CD14-positive monocyte (primary cell): ENCODE measurements around the gene STX3. TPM values are rescaled to one million over a fixed set of nuclear protein-coding genes. Genes with fewer than 3 reads are reported as not detected.
A peak's percentile ranks its signal among the peaks of the same experiment; 100 is the strongest.

Experiments used
- DNase-seq, 3 donors: peaks; one replicate each; pipeline ENCODE4 v3.0.0-alpha.2; 2011 to 2022
- H2AFZ ChIP-seq: 2 replicates; pipeline ENCODE4 v1.6.0; 2012; ENCODE audit warnings: mild to moderate bottlenecking, low read depth, low read length, inconsistent platforms; ENCODE audit not compliant: insufficient read depth, poor library complexity, severe bottlenecking
- H3K27ac ChIP-seq, 2 donors: 1 replicate in 1 of 2; 2 replicates in 1 of 2; pipeline ENCODE4 v1.5.1; 2012 to 2013; ENCODE audit warnings: low read length in 2 of 2, control low read depth in 1 of 2, inconsistent platforms in 1 of 2, low read depth in 1 of 2, mild to moderate bottlenecking in 1 of 2
- H3K27me3 ChIP-seq, 2 donors: one replicate each; pipeline versions ENCODE4 v1.6.0 to v1.6.1; 2011 to 2013; ENCODE audit warnings: low read length in 2 of 2; ENCODE audit not compliant: control insufficient read depth in 2 of 2, insufficient read depth in 2 of 2
- H3K36me3 ChIP-seq, 2 donors: replicated peaks in 1 of 2; 1 replicate in 1 of 2; 2 replicates in 1 of 2; pipeline versions ENCODE4 v1.5.1 to v1.6.1; 2012 to 2013; ENCODE audit warnings: low read length in 2 of 2, control low read depth in 1 of 2, inconsistent platforms in 1 of 2, mild to moderate bottlenecking in 1 of 2; ENCODE audit not compliant: insufficient read depth in 2 of 2, control insufficient read depth in 1 of 2
- H3K4me1 ChIP-seq, 2 donors: 1 replicate in 1 of 2; 2 replicates in 1 of 2; pipeline versions ENCODE4 v1.5.1 to v1.6.1; 2012 to 2013; ENCODE audit warnings: low read length in 2 of 2, control low read depth in 1 of 2, inconsistent platforms in 1 of 2, mild to moderate bottlenecking in 1 of 2, moderate library complexity in 1 of 2; ENCODE audit not compliant: insufficient read depth in 2 of 2, control insufficient read depth in 1 of 2
- H3K4me2 ChIP-seq: replicated peaks from 2 replicates; pipeline ENCODE3; 2012; ENCODE audit warnings: low read length, moderate library complexity, mild to moderate bottlenecking; ENCODE audit not compliant: poor library complexity, severe bottlenecking; ENCODE audit errors: extremely low read depth
- H3K4me3 ChIP-seq, 3 experiments: fragments of 200-600 bp in 1 of 3; sonication (generic) in 1 of 3; replicated peaks in 1 of 3; 1 replicate in 2 of 3; 2 replicates in 1 of 3; pipeline ENCODE4 v1.5.1; 2011 to 2013; ENCODE audit warnings: low read length in 3 of 3, mild to moderate bottlenecking in 3 of 3, control low read depth in 2 of 3, low read depth in 2 of 3, inconsistent platforms in 1 of 3, moderate library complexity in 1 of 3
- H3K79me2 ChIP-seq: 2 replicates; pipeline ENCODE4 v1.6.0; 2012; ENCODE audit warnings: mild to moderate bottlenecking, control low read depth, inconsistent platforms, low read length, moderate library complexity; ENCODE audit not compliant: insufficient read depth
- H3K9ac ChIP-seq: 2 replicates; pipeline ENCODE4 v1.6.0; 2017; ENCODE audit warnings: low read length, mild to moderate bottlenecking; ENCODE audit not compliant: insufficient read depth, poor library complexity, severe bottlenecking
- H3K9me3 ChIP-seq, 2 donors: replicated peaks in 1 of 2; 1 replicate in 1 of 2; 2 replicates in 1 of 2; pipeline versions ENCODE4 v1.5.1 to v1.6.1; 2012 to 2013; ENCODE audit warnings: low read length in 2 of 2, control low read depth in 1 of 2; ENCODE audit not compliant: control insufficient read depth in 1 of 2, insufficient read depth in 1 of 2
- H4K20me1 ChIP-seq: 2 replicates; pipeline ENCODE4 v1.6.0; 2012; ENCODE audit warnings: mild to moderate bottlenecking, low read length, control low read depth, moderate library complexity; ENCODE audit not compliant: insufficient read depth
- H3K27ac Mint-ChIP-seq, 7 donors: one replicate each; pipeline ENCODE4 v1.8.0; 2020; ENCODE audit warnings: mild to moderate bottlenecking in 7 of 7, mixed read lengths in 7 of 7, moderate library complexity in 6 of 7, inconsistent platforms in 2 of 7
- H3K27me3 Mint-ChIP-seq, 3 donors: one replicate each; pipeline ENCODE4 v1.8.0; 2021 to 2022; ENCODE audit warnings: low read depth in 3 of 3, mild to moderate bottlenecking in 3 of 3, mixed read lengths in 3 of 3, moderate library complexity in 3 of 3, inconsistent platforms in 1 of 3
- H3K36me3 Mint-ChIP-seq, 2 donors: one replicate each; pipeline ENCODE4 v1.8.0; 2020; ENCODE audit warnings: mixed read lengths in 2 of 2, inconsistent platforms in 1 of 2, mild to moderate bottlenecking in 1 of 2
- H3K4me1 Mint-ChIP-seq: one replicate; pipeline ENCODE4 v1.8.0; 2020; ENCODE audit warnings: mild to moderate bottlenecking, mixed read lengths
- H3K4me3 Mint-ChIP-seq, 2 donors: one replicate each; pipeline ENCODE4 v1.8.0; 2020; ENCODE audit warnings: mild to moderate bottlenecking in 2 of 2, mixed read lengths in 2 of 2, moderate library complexity in 1 of 2
- H3K9me3 Mint-ChIP-seq, 7 donors: one replicate each; pipeline ENCODE4 v1.8.0; 2020 to 2022; ENCODE audit warnings: mixed read lengths in 7 of 7, mild to moderate bottlenecking in 6 of 7, moderate library complexity in 6 of 7, inconsistent platforms in 2 of 7
- WGBS: methylation state at CpG from one replicate; pipeline ENCODE4 v1.1.5; 2013; ENCODE audit warnings: missing lambda C conversion rate; ENCODE audit not compliant: insufficient coverage; 5-methylcytosine and 5-hydroxymethylcytosine counted together
- intact Hi-C, 2 donors: fragments of 100-400 bp; cut with micrococcal nuclease; formaldehyde crosslinking; loops; one replicate each; pipeline versions ENCODE4 v1.15.0 to v1.15.1; 2023
- polyA plus RNA-seq, 3 donors: library from polyadenylated mRNA; depleted of rRNA in 1 of 3; unstranded in 2 of 3; stranded (reverse) in 1 of 3; fragments of 300-500 nt in 2 of 3; fragments of >200 nt in 1 of 3; fragmentation: Illumina TruSeq in 2 of 3; gene quantifications; 1 replicate in 2 of 3; 2 replicates in 1 of 3; pipeline ENCODE4 v1.2.3, GENCODE V29; 2012 to 2021
- TF ChIP-seq, protein P1 (sequence below): fragments of 200-600 bp; IDR thresholded peaks from one replicate; pipeline ENCODE4 v1.8.0; 2022; ENCODE audit warnings: antibody characterized with exemption, mild to moderate bottlenecking

The STX3 gene
- polyA plus RNA-seq, 3 donors, result 22.4 to 50.9 (median 25.4) TPM

DNA sequence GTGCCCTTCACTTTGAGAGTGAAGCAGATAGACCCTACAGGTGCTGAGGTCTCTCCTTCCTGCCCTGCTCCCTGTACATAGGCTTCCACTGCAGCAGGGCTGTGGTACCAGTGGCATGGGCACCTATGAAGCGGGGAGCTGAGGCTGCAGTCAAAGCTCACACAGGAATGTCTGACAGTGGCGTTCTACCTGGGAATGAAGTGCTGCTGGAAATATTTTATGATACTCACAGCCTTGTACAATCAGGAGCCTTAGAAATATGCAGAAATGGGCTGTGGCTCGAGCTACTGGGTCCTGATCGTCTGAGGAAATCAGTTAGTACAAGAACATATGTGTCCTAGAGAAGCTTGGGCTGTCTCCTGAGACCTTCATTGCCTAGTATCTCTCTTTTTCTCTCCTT is 30.6 kb downstream of the STX3 start:
- H3K9me3 Mint-ChIP-seq, result peaks cover 0 to 5% (median 0%) of the 10 kb centered on the region in 7 donors
- peak overlapping the region in 1 of 7 donors; percentile 2 for H3K27ac Mint-ChIP-seq
- Histone ChIP-seq H3K9ac (no peak overlapping the region), H3K4me1 (peaks cover 8 to 11% of the 10 kb centered on the region in 2 donors), H3K4me3 (no peak overlapping the region), H3K36me3 (peaks cover 42 to 87% of the 10 kb centered on the region in 2 donors), H3K9me3 (no peaks in the 10 kb centered on the region), H3K79me2 (peaks cover 9% of the 10 kb centered on the region), H3K27me3 (no peaks in the 10 kb centered on the region), H4K20me1 (peaks cover 30% of the 10 kb centered on the region), H3K4me2 (no peak overlapping the region), H3K27ac (no peak overlapping the region), H2AFZ (no peak overlapping the region)
- intact Hi-C loops, result no loop called here
- TF ChIP-seq, protein P1, sequence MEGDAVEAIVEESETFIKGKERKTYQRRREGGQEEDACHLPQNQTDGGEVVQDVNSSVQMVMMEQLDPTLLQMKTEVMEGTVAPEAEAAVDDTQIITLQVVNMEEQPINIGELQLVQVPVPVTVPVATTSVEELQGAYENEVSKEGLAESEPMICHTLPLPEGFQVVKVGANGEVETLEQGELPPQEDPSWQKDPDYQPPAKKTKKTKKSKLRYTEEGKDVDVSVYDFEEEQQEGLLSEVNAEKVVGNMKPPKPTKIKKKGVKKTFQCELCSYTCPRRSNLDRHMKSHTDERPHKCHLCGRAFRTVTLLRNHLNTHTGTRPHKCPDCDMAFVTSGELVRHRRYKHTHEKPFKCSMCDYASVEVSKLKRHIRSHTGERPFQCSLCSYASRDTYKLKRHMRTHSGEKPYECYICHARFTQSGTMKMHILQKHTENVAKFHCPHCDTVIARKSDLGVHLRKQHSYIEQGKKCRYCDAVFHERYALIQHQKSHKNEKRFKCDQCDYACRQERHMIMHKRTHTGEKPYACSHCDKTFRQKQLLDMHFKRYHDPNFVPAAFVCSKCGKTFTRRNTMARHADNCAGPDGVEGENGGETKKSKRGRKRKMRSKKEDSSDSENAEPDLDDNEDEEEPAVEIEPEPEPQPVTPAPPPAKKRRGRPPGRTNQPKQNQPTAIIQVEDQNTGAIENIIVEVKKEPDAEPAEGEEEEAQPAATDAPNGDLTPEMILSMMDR, result no peak
- no peak overlapping the region for H3K4me3 Mint-ChIP-seq
- H3K27me3 Mint-ChIP-seq, result peaks cover 0 to 1% (median 0%) of the 10 kb centered on the region in 3 donors
- peaks cover 68 to 78% of the 10 kb centered on the region in 2 donors for H3K36me3 Mint-ChIP-seq
- no peak for DNase-seq
- WGBS, result 95% methylated on average over 2 of the region's 4 CpGs
- peaks cover 17% of the 10 kb centered on the region for H3K4me1 Mint-ChIP-seq

DNA sequence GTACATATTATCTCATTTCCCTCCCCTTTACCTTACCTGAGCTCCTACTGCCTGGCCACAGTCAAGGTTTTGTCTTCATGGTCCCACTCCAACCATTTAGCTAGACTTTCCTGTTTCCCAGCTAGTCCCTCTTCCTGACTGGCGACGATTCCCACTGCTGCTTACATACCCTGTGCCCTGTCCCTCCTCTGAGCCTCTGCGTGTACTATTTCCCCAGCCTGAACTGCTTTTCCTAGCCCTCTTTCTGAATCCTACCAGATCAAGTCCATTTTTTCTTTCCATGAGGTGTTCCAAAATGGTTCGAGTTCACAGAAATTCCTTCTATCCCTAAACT is 32.0 kb downstream of the STX3 start:
- no peak overlapping the region for H3K9ac ChIP-seq
- H3K36me3 Mint-ChIP-seq, result peaks cover 76 to 85% of the 10 kb centered on the region in 2 donors
- peaks cover 8 to 11% of the 10 kb centered on the region in 2 donors for H3K4me1 ChIP-seq
- H4K20me1 ChIP-seq, result peaks cover 30% of the 10 kb centered on the region
- H3K9me3 ChIP-seq, result no peaks in the 10 kb centered on the region
- H3K4me1 Mint-ChIP-seq, result peaks cover 17% of the 10 kb centered on the region
- no peak overlapping the region for H3K4me2 ChIP-seq
- H3K4me3 Mint-ChIP-seq, result no peak overlapping the region
- H3K36me3 ChIP-seq, result peaks cover 53 to 92% of the 10 kb centered on the region in 2 donors
- WGBS, result 95% methylated on average over 3 of the region's 4 CpGs
- no peak overlapping the region for H2AFZ ChIP-seq
- DNase-seq, result no peak
- peak overlapping the region in 6 of 7 donors; percentile 9 to 67 (median 26) for H3K27ac Mint-ChIP-seq
- H3K27me3 ChIP-seq, result no peaks in the 10 kb centered on the region
- TF ChIP-seq, protein P1, result no peak
- H3K79me2 ChIP-seq, result peaks cover 6% of the 10 kb centered on the region
- H3K9me3 Mint-ChIP-seq, result peaks cover 0 to 2% (median 0%) of the 10 kb centered on the region in 7 donors
- H3K27me3 Mint-ChIP-seq, result peaks cover 0 to 1% (median 0%) of the 10 kb centered on the region in 3 donors
- intact Hi-C loops, result no loop called here
- peak overlapping the region in 1 of 2 donors; percentile 44 for H3K27ac ChIP-seq
- no peak overlapping the region for H3K4me3 ChIP-seq
